ENCODE measurements around the gene HOXB9. TPM values are rescaled to one million over a fixed set of nuclear protein-coding genes. Genes with fewer than 3 reads are reported as not detected.

Gene HOXB9
- total RNA-seq, 1 experiment from 2014 or later, result 0.24 TPM

DNA sequence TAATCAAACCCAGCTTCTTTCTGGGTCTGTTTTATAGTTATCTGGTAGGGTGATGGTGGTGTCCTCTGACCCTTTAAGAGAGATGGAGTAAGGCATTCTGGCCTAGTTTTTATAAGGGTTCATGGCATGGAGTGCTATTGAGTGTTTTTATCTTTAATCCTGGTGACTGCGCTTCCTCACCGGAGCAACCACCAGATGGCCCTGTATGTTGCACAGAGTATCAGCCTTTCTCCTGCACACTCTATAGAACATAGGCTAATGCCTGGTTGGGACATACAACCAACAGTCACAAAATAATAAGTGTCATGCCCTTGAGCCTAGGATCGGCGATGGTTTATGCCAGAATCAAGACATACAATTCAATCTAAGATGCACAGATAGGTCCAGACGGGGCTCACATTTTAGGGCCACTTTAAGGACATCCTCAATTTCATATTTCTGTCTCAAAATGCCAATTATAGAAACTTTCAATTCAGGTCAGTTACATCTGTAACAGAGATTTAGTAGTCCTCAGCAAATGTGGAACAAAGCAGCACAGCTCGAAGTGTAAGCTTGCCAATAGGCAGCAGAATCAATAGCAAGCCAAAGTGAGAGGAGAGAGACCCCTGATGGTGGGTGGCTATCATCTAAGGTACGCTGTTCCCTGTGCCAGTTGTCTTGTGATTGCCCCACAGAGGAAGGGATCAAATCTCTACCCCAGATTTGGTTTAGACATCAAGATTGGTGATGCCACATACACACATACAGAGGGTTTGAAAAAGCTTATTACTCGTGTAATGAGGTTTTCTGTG lies 37.2 kb upstream of the HOXB9 start:
- POLR2A ChIA-PET, result interaction anchor here (0.6 kb wide), 1 partner anchor 46 kb away, joined by 3 read pairs; no protein-coding TSS in a partner anchor

More for the DNA sequence above, 37.2 kb upstream of the HOXB9 start:
- H3K4me1 Mint-ChIP-seq, result no peaks in the 10 kb centered on the region
- TF ChIP-seq, protein P1, sequence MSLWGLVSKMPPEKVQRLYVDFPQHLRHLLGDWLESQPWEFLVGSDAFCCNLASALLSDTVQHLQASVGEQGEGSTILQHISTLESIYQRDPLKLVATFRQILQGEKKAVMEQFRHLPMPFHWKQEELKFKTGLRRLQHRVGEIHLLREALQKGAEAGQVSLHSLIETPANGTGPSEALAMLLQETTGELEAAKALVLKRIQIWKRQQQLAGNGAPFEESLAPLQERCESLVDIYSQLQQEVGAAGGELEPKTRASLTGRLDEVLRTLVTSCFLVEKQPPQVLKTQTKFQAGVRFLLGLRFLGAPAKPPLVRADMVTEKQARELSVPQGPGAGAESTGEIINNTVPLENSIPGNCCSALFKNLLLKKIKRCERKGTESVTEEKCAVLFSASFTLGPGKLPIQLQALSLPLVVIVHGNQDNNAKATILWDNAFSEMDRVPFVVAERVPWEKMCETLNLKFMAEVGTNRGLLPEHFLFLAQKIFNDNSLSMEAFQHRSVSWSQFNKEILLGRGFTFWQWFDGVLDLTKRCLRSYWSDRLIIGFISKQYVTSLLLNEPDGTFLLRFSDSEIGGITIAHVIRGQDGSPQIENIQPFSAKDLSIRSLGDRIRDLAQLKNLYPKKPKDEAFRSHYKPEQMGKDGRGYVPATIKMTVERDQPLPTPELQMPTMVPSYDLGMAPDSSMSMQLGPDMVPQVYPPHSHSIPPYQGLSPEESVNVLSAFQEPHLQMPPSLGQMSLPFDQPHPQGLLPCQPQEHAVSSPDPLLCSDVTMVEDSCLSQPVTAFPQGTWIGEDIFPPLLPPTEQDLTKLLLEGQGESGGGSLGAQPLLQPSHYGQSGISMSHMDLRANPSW (CRISPR knock-in tag; conservative IDR thresholded peaks at IDR 0.05; ENCODE audit: low read depth), result no peak
- TF ChIP-seq, protein P2, sequence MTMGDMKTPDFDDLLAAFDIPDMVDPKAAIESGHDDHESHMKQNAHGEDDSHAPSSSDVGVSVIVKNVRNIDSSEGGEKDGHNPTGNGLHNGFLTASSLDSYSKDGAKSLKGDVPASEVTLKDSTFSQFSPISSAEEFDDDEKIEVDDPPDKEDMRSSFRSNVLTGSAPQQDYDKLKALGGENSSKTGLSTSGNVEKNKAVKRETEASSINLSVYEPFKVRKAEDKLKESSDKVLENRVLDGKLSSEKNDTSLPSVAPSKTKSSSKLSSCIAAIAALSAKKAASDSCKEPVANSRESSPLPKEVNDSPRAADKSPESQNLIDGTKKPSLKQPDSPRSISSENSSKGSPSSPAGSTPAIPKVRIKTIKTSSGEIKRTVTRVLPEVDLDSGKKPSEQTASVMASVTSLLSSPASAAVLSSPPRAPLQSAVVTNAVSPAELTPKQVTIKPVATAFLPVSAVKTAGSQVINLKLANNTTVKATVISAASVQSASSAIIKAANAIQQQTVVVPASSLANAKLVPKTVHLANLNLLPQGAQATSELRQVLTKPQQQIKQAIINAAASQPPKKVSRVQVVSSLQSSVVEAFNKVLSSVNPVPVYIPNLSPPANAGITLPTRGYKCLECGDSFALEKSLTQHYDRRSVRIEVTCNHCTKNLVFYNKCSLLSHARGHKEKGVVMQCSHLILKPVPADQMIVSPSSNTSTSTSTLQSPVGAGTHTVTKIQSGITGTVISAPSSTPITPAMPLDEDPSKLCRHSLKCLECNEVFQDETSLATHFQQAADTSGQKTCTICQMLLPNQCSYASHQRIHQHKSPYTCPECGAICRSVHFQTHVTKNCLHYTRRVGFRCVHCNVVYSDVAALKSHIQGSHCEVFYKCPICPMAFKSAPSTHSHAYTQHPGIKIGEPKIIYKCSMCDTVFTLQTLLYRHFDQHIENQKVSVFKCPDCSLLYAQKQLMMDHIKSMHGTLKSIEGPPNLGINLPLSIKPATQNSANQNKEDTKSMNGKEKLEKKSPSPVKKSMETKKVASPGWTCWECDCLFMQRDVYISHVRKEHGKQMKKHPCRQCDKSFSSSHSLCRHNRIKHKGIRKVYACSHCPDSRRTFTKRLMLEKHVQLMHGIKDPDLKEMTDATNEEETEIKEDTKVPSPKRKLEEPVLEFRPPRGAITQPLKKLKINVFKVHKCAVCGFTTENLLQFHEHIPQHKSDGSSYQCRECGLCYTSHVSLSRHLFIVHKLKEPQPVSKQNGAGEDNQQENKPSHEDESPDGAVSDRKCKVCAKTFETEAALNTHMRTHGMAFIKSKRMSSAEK (CRISPR knock-in tag; IDR thresholded peaks at IDR 0.05; ENCODE audit: borderline replicate concordance), result no peak
- TF ChIP-seq NFATC4 (CRISPR knock-in tag; IDR thresholded peaks at IDR 0.05), result no peak
- TF ChIP-seq TEAD4 (CRISPR knock-in tag; IDR thresholded peaks at IDR 0.05), result no peak
- no peak for TF ChIP-seq GRHL2 (CRISPR knock-in tag; IDR thresholded peaks at IDR 0.05; ENCODE audit: insufficient replicate concordance, severe bottlenecking)
- TF ChIP-seq, protein P3, sequence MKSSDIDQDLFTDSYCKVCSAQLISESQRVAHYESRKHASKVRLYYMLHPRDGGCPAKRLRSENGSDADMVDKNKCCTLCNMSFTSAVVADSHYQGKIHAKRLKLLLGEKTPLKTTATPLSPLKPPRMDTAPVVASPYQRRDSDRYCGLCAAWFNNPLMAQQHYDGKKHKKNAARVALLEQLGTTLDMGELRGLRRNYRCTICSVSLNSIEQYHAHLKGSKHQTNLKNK (CRISPR knock-in tag; IDR thresholded peaks at IDR 0.05), result no peak
- no peak for TF ChIP-seq JAZF1 (CRISPR knock-in tag; IDR thresholded peaks at IDR 0.05)
- TF ChIP-seq EMX1 (CRISPR knock-in tag; IDR thresholded peaks at IDR 0.05), result no peak
- TF ChIP-seq, protein P4, sequence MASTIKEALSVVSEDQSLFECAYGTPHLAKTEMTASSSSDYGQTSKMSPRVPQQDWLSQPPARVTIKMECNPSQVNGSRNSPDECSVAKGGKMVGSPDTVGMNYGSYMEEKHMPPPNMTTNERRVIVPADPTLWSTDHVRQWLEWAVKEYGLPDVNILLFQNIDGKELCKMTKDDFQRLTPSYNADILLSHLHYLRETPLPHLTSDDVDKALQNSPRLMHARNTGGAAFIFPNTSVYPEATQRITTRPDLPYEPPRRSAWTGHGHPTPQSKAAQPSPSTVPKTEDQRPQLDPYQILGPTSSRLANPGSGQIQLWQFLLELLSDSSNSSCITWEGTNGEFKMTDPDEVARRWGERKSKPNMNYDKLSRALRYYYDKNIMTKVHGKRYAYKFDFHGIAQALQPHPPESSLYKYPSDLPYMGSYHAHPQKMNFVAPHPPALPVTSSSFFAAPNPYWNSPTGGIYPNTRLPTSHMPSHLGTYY (CRISPR knock-in tag; IDR thresholded peaks at IDR 0.05), result no peak
- no peak for TF ChIP-seq SMAD3 (CRISPR knock-in tag; IDR thresholded peaks at IDR 0.05; ENCODE audit: borderline replicate concordance)
- no peak for TF ChIP-seq ATF1 (CRISPR knock-in tag; IDR thresholded peaks at IDR 0.05)
- TF ChIP-seq MXD4 (CRISPR knock-in tag; IDR thresholded peaks at IDR 0.05; ENCODE audit: borderline replicate concordance), result no peak
- TF ChIP-seq ZNF263 (CRISPR knock-in tag; IDR thresholded peaks at IDR 0.05; ENCODE audit: low read depth), result no peak
- TF ChIP-seq ZNF317 (CRISPR knock-in tag; IDR thresholded peaks at IDR 0.05; ENCODE audit: borderline replicate concordance, low read depth), result no peak
- TF ChIP-seq FOXJ3 (CRISPR knock-in tag; IDR thresholded peaks at IDR 0.05; ENCODE audit: borderline replicate concordance), result no peak
- TF ChIP-seq, protein P5, sequence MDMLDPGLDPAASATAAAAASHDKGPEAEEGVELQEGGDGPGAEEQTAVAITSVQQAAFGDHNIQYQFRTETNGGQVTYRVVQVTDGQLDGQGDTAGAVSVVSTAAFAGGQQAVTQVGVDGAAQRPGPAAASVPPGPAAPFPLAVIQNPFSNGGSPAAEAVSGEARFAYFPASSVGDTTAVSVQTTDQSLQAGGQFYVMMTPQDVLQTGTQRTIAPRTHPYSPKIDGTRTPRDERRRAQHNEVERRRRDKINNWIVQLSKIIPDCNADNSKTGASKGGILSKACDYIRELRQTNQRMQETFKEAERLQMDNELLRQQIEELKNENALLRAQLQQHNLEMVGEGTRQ (CRISPR knock-in tag; IDR thresholded peaks at IDR 0.05), result no peak
- TF ChIP-seq NFYB (CRISPR knock-in tag; conservative IDR thresholded peaks at IDR 0.05; ENCODE audit: low read depth), result no peak
- TF ChIP-seq, protein P6, sequence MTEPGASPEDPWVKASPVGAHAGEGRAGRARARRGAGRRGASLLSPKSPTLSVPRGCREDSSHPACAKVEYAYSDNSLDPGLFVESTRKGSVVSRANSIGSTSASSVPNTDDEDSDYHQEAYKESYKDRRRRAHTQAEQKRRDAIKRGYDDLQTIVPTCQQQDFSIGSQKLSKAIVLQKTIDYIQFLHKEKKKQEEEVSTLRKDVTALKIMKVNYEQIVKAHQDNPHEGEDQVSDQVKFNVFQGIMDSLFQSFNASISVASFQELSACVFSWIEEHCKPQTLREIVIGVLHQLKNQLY (CRISPR knock-in tag; IDR thresholded peaks at IDR 0.05), result no peak
- TF ChIP-seq, protein P7, sequence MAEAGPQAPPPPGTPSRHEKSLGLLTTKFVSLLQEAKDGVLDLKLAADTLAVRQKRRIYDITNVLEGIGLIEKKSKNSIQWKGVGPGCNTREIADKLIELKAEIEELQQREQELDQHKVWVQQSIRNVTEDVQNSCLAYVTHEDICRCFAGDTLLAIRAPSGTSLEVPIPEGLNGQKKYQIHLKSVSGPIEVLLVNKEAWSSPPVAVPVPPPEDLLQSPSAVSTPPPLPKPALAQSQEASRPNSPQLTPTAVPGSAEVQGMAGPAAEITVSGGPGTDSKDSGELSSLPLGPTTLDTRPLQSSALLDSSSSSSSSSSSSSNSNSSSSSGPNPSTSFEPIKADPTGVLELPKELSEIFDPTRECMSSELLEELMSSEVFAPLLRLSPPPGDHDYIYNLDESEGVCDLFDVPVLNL (CRISPR knock-in tag; IDR thresholded peaks at IDR 0.05; ENCODE audit: borderline replicate concordance, low read depth), result no peak
- DNase-seq (ENCODE audit: low spot score) (no peak), ATAC-seq (peak; percentile 72)
- H3K9me3 Mint-ChIP-seq, result peaks cover 9% of the 10 kb centered on the region; the same call in 1 of the 2 replicates
- no peak overlapping the region for H3K4me3 Mint-ChIP-seq
- no peak overlapping the region for H3K27ac Mint-ChIP-seq
- H3K36me3 Mint-ChIP-seq, result no peaks in the 10 kb centered on the region
- CTCF ChIA-PET, result interaction anchor here (0.9 to 5.6 kb wide), 9 partner anchors 8 to 215 kb away, joined by 3 to 34 read pairs (median 5); no protein-coding TSS in a partner anchor
- peaks cover 35% of the 10 kb centered on the region for H3K27me3 Mint-ChIP-seq (ENCODE audit: low read depth)

Data from WTC11 (cell line).